ENCODE results near the gene HSD11B1.

- no peak for TF ChIP-seq CTCF (optimal IDR thresholded peaks at IDR 0.05 in 1 of 3, IDR thresholded peaks at IDR 0.05 in 1 of 3, conservative IDR thresholded peaks at IDR 0.05 in 1 of 3; ENCODE audit: extremely low read depth in 1 of 3, insufficient read depth in 2 of 3, low read length in 3 of 3)
- TF ChIP-seq EZH2 (IDR thresholded peaks at IDR 0.05; ENCODE audit: low read length): no peak
Measured at GRCh38 chr1:209702832-209703231, 1.8 kb upstream of the HSD11B1 start.
